Coronary artery (tissue), 2 donors: ENCODE measurements around the gene SLC38A11.
A peak's percentile ranks its signal among the peaks of the same experiment; 100 is the strongest.

Experiments used
- DNase-seq: peaks from one replicate; pipeline ENCODE4 v3.0.0-alpha.2; 2017; ENCODE audit warnings: low spot score
- H3K27ac ChIP-seq, 2 donors: fragments of 200-600 bp; sonication (generic); one replicate each; pipeline ENCODE4 v1.5.1; 2016 to 2019
- H3K4me3 ChIP-seq: fragments of 200-600 bp; sonication (generic); 2 replicates; pipeline ENCODE4 v1.5.1; 2016; ENCODE audit warnings: mild to moderate bottlenecking, moderate library complexity
- TF ChIP-seq, protein P1 (sequence below): fragments of 200-600 bp; sonication (generic); IDR thresholded peaks from one replicate; pipeline ENCODE4 v1.5.1; 2019; ENCODE audit warnings: antibody characterized with exemption

The SLC38A11 gene

DNA sequence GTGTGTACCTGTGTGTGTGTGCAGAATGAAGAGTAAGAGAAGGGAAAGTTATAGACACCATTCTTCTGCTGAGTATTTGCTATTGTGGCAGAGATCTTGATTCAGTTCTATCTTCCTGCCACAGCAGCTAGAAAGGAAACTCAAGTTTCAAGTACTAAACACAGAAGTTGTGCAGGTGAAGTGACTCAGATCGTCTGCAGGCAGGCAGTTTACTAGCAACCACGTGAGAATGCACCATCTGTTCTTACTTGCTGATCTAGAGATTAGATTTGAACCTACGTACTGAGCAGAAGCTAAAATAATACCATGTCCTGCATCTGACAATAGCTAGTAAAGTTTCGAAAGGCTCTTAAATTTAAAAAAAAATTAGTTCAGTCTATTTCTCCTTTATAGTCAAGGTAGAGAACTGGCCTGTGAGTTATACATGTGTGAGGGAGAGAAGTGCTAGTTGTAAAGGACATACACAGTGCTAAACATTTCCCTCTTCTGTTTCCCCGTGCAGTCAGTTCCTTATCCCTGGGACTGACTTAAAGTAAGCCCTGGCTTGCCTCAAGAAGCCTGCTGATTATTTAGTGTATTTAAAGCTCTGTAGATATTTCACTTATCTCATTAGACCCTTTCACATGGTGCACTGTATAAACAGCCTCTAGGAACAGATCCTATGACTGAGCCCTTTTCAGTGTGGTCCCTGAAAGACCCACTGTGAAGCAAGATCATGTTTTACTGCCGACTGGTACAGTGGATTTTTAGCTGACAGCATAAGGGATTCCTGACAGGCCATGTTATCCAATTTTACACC is 45.0 kb downstream of the SLC38A11 start:
- TF ChIP-seq, protein P1, sequence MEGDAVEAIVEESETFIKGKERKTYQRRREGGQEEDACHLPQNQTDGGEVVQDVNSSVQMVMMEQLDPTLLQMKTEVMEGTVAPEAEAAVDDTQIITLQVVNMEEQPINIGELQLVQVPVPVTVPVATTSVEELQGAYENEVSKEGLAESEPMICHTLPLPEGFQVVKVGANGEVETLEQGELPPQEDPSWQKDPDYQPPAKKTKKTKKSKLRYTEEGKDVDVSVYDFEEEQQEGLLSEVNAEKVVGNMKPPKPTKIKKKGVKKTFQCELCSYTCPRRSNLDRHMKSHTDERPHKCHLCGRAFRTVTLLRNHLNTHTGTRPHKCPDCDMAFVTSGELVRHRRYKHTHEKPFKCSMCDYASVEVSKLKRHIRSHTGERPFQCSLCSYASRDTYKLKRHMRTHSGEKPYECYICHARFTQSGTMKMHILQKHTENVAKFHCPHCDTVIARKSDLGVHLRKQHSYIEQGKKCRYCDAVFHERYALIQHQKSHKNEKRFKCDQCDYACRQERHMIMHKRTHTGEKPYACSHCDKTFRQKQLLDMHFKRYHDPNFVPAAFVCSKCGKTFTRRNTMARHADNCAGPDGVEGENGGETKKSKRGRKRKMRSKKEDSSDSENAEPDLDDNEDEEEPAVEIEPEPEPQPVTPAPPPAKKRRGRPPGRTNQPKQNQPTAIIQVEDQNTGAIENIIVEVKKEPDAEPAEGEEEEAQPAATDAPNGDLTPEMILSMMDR, result no peak
- no peak for DNase-seq
- Histone ChIP-seq H3K4me3 (peak overlapping the region; percentile 35), H3K27ac (peak overlapping the region in 1 of 2 donors; percentile 28)

DNA sequence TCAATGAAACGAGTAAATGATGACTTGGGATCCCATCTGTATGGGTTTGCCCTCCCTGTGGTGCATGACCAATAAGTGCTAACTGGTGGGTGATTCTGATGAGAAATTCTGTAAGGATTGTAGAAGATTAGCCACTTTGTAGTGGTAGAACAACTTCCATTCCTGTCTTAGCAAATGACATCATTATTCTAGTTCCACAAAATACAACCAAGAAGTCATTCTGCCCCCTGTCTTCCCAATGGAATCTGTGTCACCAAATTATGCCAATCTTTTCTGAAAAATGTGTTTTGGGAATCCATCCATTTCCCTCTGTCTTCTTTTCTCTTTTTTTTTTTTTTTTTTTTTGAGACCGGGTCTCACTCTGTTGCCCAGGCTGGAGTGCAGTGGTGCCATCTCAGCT is 48.4 kb downstream of the SLC38A11 start:
- TF ChIP-seq, protein P1, result no peak
- no peak overlapping the region for H3K4me3 ChIP-seq
- no peak for DNase-seq
- H3K27ac ChIP-seq, result no peak overlapping the region

DNA sequence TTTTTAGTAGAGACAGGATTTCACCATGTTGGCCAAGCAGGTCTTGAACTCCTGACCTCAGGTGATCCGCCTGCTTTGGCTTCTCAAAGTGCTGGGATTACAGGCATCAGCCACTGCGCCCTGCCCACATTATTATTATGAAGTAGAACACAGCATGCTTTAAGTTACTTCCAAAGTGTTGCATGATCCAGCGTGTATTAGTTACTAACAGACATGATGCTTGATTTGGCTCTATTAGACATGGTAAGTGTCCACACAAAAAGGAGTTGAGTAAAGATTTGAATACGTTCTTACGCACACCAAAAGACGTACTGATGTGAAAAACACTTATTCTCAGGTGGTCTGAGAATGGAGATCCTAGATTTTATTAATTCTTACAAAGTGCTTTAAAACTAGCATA is 50.0 kb downstream of the SLC38A11 start:
- TF ChIP-seq, protein P1, result no peak

DNA sequence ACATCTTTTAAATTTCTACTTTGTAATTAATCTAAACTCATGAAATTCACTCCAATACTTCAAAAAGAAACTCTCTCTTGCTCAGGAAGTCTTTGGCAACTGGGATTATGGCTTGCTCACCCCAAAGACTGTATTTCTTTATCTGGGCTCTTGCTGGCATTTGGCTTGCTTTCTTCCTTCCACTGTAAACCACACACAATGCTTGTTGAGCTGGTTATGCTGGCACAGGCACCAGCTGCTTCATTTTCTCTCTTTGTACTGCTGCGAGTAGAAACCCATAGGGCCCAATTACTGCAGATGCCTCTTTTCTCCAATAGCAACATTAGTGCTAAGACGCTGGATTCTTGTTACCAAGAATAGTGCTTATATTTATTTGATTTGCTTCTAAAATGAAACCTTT is 51.4 kb downstream of the SLC38A11 start:
- Histone ChIP-seq H3K27ac (no peak overlapping the region), H3K4me3 (no peak overlapping the region)
- TF ChIP-seq, protein P1, result no peak
- DNase-seq, result no peak

More for the DNA sequence above, 50.0 kb downstream of the SLC38A11 start:
- H3K4me3 ChIP-seq, result no peak overlapping the region
- DNase-seq, result no peak
- no peak overlapping the region for H3K27ac ChIP-seq

DNA sequence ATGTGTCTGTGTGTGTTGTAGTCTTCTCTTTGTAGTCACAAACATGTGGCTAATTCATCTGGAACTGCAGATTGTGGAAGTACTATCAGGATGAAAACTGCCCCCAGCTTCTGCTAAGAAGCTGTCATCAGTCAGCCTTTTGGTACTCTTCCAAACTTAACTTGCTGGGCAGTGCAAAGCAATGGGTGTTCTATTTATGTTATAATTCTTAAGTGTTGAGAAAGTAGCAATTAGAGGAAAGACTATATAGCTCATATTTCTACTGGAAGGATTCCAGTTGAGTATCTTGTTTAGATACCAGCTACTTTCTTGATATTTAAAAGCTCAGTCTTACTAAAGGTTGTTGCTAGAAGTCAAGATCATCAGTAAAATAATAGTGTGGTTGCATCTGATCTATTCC is 52.1 kb downstream of the SLC38A11 start:
- Histone ChIP-seq H3K4me3 (no peak overlapping the region), H3K27ac (no peak overlapping the region)
- no peak for DNase-seq
- TF ChIP-seq, protein P1, result no peak

DNA sequence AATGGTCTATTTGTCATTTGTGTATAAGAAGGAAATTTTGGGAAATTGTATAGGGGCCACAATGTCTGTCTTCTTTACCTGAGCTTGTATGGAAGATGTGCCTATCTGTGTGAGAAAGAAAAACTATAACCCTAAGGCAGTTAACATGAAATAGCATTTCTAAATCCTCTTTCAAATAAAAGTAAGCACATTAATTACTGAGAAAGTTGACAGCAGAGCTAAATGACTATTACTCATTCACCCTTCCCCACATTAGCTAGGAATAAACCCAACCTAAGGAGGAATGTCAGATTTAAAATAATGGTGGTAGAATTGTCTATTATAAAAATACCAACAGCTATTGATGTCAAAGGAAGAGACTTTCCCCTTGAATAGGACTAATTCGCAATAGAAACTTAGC is 56.2 kb downstream of the SLC38A11 start:
- Histone ChIP-seq H3K4me3 (no peak overlapping the region), H3K27ac (no peak overlapping the region)
- TF ChIP-seq, protein P1, result no peak
- DNase-seq, result no peak

DNA sequence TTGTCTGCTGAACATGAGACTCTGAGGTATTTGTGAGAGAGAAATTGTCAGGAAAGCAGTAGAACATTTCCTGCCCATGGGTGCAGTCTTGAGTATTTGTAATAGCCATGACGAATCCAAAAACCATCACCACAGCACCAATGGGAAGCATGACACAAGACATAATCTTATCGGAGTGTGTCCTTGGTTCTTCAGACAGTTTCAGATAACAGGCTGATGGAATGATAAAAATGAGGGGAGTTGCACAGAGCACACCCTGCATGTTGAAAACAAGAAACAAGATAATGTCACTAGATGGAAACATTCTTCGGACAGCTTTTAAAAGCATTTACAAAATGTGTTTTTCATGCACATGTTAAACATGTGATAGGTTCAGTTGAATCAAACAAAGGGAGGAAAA is 56.9 kb downstream of the SLC38A11 start:
- DNase-seq, result no peak
- TF ChIP-seq, protein P1, result no peak
- no peak overlapping the region for H3K4me3 ChIP-seq
- no peak overlapping the region for H3K27ac ChIP-seq
